Testis (tissue), 3 donors: ENCODE measurements around the gene SLC46A1. TPM values are rescaled to one million over a fixed set of nuclear protein-coding genes. Genes with fewer than 3 reads are reported as not detected.

ENCODE experiments used
- DNase-seq: peaks from one replicate; pipeline ENCODE4 v3.0.0-alpha.2; 2019
- H3K27ac ChIP-seq, 2 donors: fragments of 200-600 bp; sonication (generic); one replicate each; pipeline ENCODE4 v1.5.1; 2019
- H3K27me3 ChIP-seq: fragments of 200-600 bp; sonication (generic); one replicate; pipeline ENCODE4 v1.5.1; 2019
- H3K36me3 ChIP-seq: fragments of 200-600 bp; sonication (generic); one replicate; pipeline ENCODE4 v1.5.1; 2017; ENCODE audit warnings: low read depth; ENCODE audit errors: missing control alignments
- H3K4me1 ChIP-seq: fragments of 200-600 bp; sonication (generic); one replicate; pipeline ENCODE4 v1.5.1; 2019
- H3K4me3 ChIP-seq, 2 donors: fragments of 200-600 bp; sonication (generic); one replicate each; pipeline ENCODE4 v1.5.1; 2017 to 2019
- H3K9me3 ChIP-seq: fragments of 200-600 bp; sonication (generic); one replicate; pipeline ENCODE4 v1.5.1; 2017
- POLR2A ChIP-seq: fragments of 450-650 bp; IDR thresholded peaks from one replicate; pipeline ENCODE4 v1.6.1; 2017; ENCODE audit warnings: antibody characterized with exemption, mild to moderate bottlenecking, moderate library complexity
- WGBS, 2 donors: methylation state at CpG; one replicate each; pipeline ENCODE4 v1.1.5; 2018; 5-methylcytosine and 5-hydroxymethylcytosine counted together
- intact Hi-C: fragments of 100-400 bp; cut with DNase I; formaldehyde crosslinking; loops from one replicate; pipeline ENCODE4 v1.15.1; 2023; ENCODE audit warnings: low total_unique reads
- polyA plus RNA-seq: library from polyadenylated mRNA; stranded (reverse); fragments of 350-450 nt; fragmentation: Illumina TruSeq; extraction: RNeasy Lipid Tissue Mini Kit (QIAGEN cat#74804); gene quantifications from one replicate; pipeline ENCODE4 v1.2.3, GENCODE V29; 2014; ENCODE audit warnings: low read depth, low replicate concordance; ENCODE audit not compliant: insufficient read depth
- total RNA-seq, 2 donors: library from RNA; depleted of rRNA; stranded (reverse); fragments of >200 nt; gene quantifications; one replicate each; pipeline ENCODE4 v1.2.3, GENCODE V29; 2016
- TF ChIP-seq, protein P1 (sequence below), 3 experiments: fragments of 450-650 bp in 2 of 3; fragments of 200-600 bp in 1 of 3; sonication (generic) in 1 of 3; IDR thresholded peaks; one replicate each; pipeline ENCODE4 v1.5.1; 2016 to 2019; ENCODE audit warnings: antibody characterized with exemption in 3 of 3, mild to moderate bottlenecking in 2 of 3, moderate library complexity in 1 of 3

Gene SLC46A1
- total and polyA plus RNA-seq, 3 donors from 2014 or later, result 7.5 to 13.7 (median 13.5) TPM

DNA sequence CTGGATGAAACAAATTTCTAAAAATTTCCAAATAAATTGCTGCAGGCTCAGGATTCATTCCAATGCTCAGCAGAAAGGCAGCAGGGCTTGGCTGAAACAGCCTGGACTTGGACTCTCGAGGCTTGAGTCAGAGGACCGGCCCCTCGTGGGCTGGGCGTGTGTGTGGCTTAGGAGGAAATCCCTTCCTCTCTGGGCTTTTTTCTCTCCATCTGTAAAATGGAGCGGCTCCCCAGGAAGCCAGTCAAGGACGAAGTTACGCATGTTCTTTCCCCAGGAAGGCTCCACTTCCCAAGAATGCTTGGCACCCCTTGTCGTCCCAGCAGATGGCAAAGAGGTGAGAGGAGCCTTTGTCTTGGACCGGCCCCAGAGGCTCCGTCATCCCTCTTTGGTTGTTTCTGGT, 13.5 kb downstream of the SLC46A1 start:
- no peak overlapping the region for H3K27ac ChIP-seq
- DNase-seq, result no peak
- H3K9me3 ChIP-seq, result no peaks in the 10 kb centered on the region
- no peaks in the 10 kb centered on the region for H3K36me3 ChIP-seq
- WGBS, 2 donors, result 82% methylated on average over 10 of the region's 10 CpGs
- intact Hi-C loops, result no loop called here
- H3K27me3 ChIP-seq, result no peaks in the 10 kb centered on the region
- TF ChIP-seq, protein P1, sequence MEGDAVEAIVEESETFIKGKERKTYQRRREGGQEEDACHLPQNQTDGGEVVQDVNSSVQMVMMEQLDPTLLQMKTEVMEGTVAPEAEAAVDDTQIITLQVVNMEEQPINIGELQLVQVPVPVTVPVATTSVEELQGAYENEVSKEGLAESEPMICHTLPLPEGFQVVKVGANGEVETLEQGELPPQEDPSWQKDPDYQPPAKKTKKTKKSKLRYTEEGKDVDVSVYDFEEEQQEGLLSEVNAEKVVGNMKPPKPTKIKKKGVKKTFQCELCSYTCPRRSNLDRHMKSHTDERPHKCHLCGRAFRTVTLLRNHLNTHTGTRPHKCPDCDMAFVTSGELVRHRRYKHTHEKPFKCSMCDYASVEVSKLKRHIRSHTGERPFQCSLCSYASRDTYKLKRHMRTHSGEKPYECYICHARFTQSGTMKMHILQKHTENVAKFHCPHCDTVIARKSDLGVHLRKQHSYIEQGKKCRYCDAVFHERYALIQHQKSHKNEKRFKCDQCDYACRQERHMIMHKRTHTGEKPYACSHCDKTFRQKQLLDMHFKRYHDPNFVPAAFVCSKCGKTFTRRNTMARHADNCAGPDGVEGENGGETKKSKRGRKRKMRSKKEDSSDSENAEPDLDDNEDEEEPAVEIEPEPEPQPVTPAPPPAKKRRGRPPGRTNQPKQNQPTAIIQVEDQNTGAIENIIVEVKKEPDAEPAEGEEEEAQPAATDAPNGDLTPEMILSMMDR (IDR thresholded peaks at IDR 0.05), result no peak
- H3K4me1 ChIP-seq, result no peaks in the 10 kb centered on the region
- no peak overlapping the region for H3K4me3 ChIP-seq

DNA sequence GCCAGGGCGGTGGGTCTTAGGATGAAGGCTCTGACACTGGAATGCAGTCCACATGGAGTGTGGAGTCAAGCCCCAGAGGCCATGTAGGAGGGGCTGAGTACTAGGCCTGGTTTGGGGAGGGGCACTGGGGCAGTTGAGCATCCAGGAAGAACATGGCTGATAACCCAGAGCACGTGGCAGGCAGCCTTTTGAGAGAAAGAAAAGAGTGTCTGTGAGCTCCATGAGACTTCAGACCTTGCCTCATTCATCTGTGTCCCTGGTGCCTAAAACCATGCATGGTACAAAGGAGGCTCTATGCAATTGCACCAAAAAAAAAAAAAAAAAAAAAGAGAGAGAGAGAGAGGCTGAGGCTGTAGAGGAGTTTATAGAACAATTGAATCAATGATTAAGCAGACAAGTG, 14.6 kb downstream of the SLC46A1 start:
- intact Hi-C loops, result no loop called here
- 46 to 85% methylated on average over 2 of the region's 2 CpGs for WGBS, 2 donors

DNA sequence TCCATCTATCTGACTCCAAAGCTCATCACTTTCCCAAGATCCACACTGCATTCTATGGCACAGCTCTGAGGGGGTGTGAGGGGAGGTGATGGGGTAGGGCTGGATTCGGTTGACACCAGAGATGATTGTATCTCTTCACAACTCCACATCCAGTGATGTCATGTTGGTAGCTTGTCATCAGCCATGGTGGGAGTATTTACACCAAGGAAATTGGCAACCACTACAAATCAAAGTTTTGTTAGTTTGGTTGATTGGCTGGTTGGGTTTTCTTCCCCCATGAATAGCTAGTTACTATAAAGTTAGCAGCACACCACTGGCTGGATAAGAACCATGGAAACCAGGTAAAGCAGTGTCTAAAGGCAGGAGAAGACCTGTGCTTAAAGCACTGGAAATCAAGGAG, 15.0 kb downstream of the SLC46A1 start:
- Histone ChIP-seq H3K27me3 (no peaks in the 10 kb centered on the region), H3K4me3 (no peak overlapping the region), H3K27ac (no peak overlapping the region), H3K9me3 (no peaks in the 10 kb centered on the region), H3K36me3 (no peaks in the 10 kb centered on the region), H3K4me1 (no peaks in the 10 kb centered on the region)
- intact Hi-C loops, result no loop called here
- TF ChIP-seq POLR2A, result no peak
- TF ChIP-seq, protein P1 (IDR thresholded peaks at IDR 0.05), result no peak
- DNase-seq, result no peak
- 85 to 89% methylated on average over 1 of the region's 1 CpG for WGBS, 2 donors

More for the DNA sequence above, 14.6 kb downstream of the SLC46A1 start:
- Histone ChIP-seq H3K27ac (no peak overlapping the region), H3K36me3 (no peaks in the 10 kb centered on the region), H3K4me1 (no peaks in the 10 kb centered on the region), H3K4me3 (no peak overlapping the region), H3K9me3 (no peaks in the 10 kb centered on the region), H3K27me3 (no peaks in the 10 kb centered on the region)
- TF ChIP-seq, protein P1 (IDR thresholded peaks at IDR 0.05), result no peak
- no peak for TF ChIP-seq POLR2A
- DNase-seq, result no peak

DNA sequence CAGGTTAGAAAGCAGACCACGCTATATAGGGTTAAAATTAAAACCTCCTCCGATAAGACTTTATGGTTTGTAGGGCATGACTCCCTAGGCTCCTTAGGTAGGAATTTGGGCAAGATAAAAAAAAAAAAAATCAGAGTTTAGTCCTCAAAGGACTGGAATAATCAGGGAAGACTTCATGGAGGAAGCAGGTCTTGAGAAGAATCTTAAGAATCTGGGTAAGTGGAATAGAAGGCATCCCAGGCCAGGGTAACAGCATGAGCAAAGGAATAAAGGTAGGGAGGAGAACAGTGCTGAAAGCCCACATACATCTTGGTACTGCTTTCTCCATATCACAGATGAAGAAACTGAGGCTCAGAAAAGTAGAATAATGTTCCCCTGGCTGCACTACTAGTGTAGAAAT, 15.4 kb downstream of the SLC46A1 start:
- Histone ChIP-seq H3K4me1 (no peaks in the 10 kb centered on the region), H3K4me3 (no peak overlapping the region), H3K9me3 (no peaks in the 10 kb centered on the region), H3K36me3 (no peaks in the 10 kb centered on the region), H3K27ac (no peak overlapping the region), H3K27me3 (no peaks in the 10 kb centered on the region)
- TF ChIP-seq, protein P1 (IDR thresholded peaks at IDR 0.05), result no peak
- TF ChIP-seq POLR2A, result no peak
- 92 to 95% methylated on average over 2 of the region's 2 CpGs for WGBS, 2 donors
- intact Hi-C loops, result no loop called here
- no peak for DNase-seq

DNA sequence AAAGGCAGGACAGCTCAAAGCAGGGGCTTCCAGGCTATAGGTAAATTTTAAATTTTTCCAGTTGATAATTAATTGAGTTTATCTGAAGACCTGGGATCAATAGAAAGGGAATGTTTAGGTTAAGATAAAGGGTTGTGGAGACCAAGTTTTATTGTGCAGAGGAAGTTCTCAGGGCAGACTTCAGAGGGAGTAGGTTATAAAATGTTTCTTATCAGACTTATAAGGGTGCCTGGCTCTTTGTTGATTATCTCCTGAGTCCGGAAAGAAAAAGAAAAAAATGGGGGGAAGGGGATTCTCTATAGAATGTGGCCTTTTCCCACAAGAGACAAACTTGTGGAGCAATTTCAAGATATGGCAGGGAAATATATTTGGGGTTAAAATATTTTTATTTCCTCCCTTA, 15.9 kb downstream of the SLC46A1 start:
- no peak overlapping the region for H3K27ac ChIP-seq
- WGBS, 2 donors, result 77 to 79% methylated on average over 1 of the region's 1 CpG
- no peak for TF ChIP-seq POLR2A
- TF ChIP-seq, protein P1 (IDR thresholded peaks at IDR 0.05), result no peak
- no peaks in the 10 kb centered on the region for H3K36me3 ChIP-seq
- no peaks in the 10 kb centered on the region for H3K4me1 ChIP-seq
- no peaks in the 10 kb centered on the region for H3K9me3 ChIP-seq
- no peak for DNase-seq
- H3K27me3 ChIP-seq, result no peaks in the 10 kb centered on the region
- no peak overlapping the region for H3K4me3 ChIP-seq
- intact Hi-C loops, result no loop called here
